RCC 7860 (cell line): ENCODE data around the gene SELENOO.

ENCODE experiments used
- DNase-seq: peaks from one replicate; pipeline ENCODE4 v3.0.0-alpha.2; 2015; ENCODE audit warnings: low spot score
- FAIRE-seq: peaks from 2 replicates; lab custom pipeline; 2012; peaks lifted over from hg19 to GRCh38; lab: Jason Lieb, UNC

The SELENOO gene

GRCh38 chr22:50232481-50233151 is 31.8 kb downstream of the SELENOO start:
- FAIRE-seq = no peak

GRCh38 chr22:50233223-50233622 is 32.4 kb downstream of the SELENOO start:
- DNase-seq = no peak
- FAIRE-seq = no peak

More at GRCh38 chr22:50232481-50233151, 31.8 kb downstream of the SELENOO start:
- DNase-seq = no peak

- no peak for FAIRE-seq
- no peak for DNase-seq
Measured at GRCh38 chr22:50236731-50237409, 36.1 kb downstream of the SELENOO start.

GRCh38 chr22:50238755-50239154 is 37.9 kb downstream of the SELENOO start:
- no peak for DNase-seq
- no peak for FAIRE-seq

GRCh38 chr22:50242406-50242949 is 41.7 kb downstream of the SELENOO start:
- FAIRE-seq (no peak), DNase-seq (no peak)

DNA sequence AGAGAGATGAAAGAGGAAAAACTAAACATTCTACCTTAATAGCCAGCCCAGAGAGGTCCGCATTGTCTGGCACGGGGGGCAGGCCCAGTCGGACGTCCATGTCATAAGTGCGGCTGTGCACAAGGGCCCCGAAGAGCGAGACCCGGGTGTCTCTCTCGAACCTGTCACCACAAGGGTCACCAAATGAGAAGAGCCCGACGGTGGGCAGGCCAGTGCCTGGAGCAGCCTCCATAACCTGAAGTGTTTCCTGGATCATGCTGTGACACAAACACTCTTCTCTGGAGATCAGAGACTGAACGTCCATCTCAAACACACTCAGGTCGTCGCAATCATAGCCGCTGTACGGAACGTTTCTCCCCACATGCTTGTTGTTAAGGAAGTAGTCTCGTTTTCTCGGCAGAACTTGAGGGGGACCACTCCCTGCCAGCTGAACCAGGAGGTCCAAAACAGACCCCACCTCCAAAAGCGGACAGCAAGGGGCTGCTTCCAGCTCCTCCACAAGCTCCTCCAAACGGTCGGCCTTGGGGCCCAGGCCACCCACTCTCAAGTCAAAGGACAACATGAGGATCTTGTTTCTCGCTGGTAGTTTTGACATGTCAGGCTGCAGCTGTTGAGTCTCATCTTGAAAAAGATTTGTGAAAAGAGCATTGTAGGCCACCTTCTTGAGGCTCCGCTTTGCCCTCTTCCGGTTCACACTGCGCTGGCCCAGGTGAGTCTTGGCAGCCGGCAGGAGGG is 43.0 kb downstream of the SELENOO start:
- DNase-seq (no peak), FAIRE-seq (no peak)

DNA sequence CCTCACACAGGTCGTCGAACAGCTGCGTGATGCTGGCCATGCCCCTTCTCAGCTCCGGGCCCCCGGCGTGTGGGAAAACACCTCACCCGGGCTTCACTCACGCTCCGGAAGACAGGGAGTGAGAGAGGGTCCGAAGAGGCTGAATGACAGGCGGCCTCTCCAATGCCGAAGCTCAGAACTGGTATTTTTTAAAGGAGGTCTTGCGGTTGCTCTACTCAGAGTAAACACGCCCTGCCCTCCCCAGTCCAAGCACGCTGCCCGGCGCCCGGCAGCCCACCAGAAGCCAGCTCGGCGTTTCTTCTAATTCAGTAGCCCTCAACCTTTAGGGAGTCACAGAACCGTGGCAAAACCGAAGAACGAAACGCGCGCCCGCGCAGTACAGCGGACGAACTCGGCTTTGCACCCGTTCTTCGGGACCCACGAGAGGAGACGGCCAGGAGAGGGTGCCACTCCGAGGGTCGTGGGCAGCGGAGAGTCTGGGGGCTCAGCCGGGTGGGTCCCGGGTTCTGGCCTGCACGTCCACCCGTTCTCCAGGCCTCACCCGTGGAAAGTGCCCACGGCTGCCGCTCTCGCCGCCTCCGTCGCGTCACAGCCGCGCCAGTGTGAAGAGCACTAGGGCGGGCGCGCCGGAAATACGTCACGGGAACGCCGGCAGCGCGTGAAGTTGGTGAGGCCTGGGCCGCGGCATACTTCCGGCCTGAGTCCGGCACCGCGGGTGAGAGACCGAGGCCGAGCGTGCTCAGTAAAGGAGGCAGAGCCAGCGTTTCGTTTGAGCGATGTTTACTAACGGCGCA is 43.8 kb downstream of the SELENOO start, which contains the start of gene TUBGCP6:
Gene TUBGCP6 (minus strand): TSS at position 604 of the 794 bp plus-strand sequence. CDS start 564 bp downstream, at position 40.
- peak; percentile 74 for DNase-seq

GRCh38 chr22:50245214-50246072 is 44.6 kb downstream of the SELENOO start:
- no peak for FAIRE-seq
- no peak for DNase-seq

More for the DNA sequence above, 43.8 kb downstream of the SELENOO start, which contains the start of gene TUBGCP6:
- no peak for FAIRE-seq

GRCh38 chr22:50246242-50247175 is 45.7 kb downstream of the SELENOO start:
- DNase-seq (no peak), FAIRE-seq (no peak)

DNA sequence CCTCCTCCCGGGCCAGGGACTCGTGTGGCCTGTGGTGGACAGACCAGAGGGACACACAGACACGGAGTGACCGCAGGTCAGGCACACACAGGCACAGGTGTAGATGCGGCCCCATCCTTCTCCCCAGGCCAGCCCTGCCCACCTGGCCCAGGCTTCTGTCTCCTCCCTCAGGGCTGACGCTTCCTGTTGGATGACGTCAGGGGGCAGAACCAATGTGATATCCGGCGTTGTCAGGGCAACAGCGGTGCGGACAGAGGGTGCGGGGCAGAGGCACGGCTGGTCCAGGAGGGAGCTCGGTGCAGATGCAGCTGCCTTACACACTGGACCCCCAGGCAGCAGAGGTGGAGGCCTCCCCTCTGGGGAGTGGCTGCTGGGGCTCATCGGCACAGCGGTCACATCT is 46.9 kb downstream of the SELENOO start:
- DNase-seq = no peak
- FAIRE-seq = no peak

- no peak for FAIRE-seq
Measured at GRCh38 chr22:50248196-50249081, 47.6 kb downstream of the SELENOO start.

DNA sequence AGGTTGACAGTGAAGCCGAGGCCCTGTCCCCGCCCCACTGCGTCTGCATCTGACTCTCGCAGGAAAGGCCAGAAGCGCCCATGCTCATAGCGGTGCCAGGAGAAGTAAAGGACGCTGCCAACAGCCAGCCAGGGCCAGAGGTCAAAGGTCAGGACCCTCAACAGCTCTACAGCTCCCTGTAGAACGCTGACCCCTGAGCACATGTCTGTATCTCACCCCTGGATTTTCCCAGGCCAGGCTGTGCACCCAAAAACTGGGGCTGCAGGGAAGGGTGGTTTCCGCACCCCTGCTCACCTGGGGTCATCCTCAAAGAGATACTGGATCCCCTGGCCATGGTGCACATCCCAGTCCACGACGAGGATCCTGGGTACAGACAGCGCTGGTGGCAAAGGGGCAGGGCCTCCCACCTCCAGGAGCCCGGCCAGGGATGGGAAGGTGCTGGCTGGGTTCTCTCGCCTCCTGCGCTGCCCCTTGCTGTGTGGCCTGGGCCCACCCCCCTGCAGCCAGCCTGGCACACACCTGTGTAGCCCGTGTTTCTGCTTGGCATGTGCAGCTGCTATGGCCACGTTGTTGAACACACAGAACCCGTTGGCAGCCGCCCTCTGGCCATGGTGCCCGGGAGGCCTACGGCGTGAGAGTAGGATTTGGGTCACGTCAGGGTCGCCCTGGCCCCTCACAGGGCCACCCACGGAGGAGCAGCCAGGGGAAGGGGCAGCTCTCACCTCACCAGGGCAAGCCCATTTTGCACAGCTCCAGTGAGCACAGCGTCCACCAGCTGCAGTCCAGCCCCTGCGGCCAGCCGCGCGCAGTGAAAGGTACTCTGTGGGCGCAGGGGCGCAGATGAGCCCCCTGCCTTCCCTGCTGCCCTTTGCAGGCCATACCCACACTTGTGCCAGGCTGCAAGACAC is 48.8 kb downstream of the SELENOO start:
- no peak for DNase-seq
- no peak for FAIRE-seq

More at GRCh38 chr22:50248196-50249081, 47.6 kb downstream of the SELENOO start:
- no peak for DNase-seq

DNA sequence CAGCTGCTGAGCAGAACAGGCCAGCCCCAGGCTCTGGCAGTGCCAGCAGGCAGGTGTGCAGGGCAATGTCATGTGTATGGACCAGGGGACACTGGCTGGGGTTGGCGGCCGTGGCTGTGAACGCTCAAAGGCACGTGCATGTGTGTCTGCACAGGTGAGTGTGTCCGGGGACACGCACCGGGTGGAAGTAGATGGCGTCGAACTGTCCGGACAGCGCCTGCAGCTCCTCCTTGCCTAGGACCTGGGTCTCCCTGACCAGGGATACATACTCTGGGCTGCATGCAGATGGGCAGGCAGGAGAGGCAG is 49.4 kb downstream of the SELENOO start:
- FAIRE-seq (no peak), DNase-seq (no peak)

- FAIRE-seq (no peak), DNase-seq (peak; percentile 56)
Measured at GRCh38 chr22:50250555-50251476, 50.0 kb downstream of the SELENOO start, which contains the start of gene HDAC10. Gene HDAC10, minus strand, starts transcription at chr22:50251265. Its CDS starts 233 bp downstream, at chr22:50251032.

DNA sequence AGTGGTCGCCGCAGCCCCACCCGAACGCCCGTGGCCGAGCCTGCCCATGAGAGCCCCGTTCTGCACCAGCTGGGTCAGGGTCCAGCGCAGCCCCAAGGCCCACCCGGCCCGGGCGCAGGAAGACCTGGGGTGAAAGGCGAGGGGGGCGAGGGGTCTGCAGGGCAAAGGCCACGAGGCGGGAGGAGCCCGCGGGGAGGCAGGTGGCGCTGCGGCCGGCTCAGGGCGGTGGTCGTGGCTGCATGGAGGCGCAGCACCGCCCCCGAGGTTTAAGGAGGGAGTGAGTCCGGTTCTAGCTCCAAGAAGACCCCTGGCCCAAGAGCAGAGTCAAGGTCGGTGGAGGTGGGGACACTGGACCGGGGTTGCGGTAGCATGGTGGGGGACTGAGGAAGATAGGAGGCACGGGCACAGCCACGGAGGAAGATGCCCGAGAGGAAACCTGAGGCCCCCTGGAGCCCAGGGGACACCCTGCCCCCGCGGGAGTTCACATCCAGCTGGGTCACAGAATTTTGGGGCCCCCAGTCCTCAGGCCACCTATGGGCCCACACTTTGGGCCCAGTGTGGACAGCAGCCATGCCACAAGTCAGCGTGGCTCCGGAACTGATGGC is 50.8 kb downstream of the SELENOO start:
- no peak for FAIRE-seq
- DNase-seq = no peak
